ENCODE data around the gene ZNF768. TPM values are rescaled to one million over a fixed set of nuclear protein-coding genes. Genes with fewer than 3 reads are reported as not detected.

ZNF768 gene
- total and polyA plus RNA-seq, 2 of the 13 experiments (the other 11 are each of a cell fraction or from before 2014, with no cell fraction given): 26.7 to 34.4 TPM

DNA sequence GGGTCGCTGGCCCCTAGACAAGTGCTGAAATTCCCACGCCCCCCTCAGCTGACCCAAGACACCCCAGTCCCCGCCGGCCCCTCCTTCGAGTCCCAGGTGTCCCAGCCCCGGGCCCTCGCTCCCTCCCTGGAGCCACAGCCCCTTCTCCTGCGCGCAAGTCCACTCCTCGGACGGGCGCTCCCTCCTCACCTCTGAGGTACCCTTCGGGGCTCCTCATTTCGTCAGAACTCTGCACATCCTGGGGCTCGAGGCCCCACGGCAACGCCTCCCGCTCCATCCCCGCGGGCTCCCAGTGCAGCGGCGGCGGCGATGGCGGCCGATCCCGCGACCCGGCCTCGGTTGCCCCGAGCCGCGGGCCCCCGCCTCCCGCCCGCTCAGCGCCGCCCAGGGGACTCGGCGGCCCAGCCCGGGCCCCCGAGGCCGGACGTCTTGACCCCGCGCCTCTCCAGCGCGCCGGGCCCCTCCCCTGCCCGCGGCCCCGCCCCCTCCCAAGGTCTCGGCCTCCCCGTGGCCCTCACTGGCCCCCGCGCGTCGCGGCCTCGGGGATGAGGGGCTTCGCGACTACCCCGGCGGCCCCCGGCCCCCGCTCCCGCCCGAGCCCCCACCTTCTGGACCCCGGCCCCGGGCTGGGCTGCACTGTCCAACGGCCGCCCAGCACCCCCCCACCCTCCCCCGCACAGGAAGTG, at the start of gene ZNF768 (continued):
- TF ChIP-seq, protein P1, sequence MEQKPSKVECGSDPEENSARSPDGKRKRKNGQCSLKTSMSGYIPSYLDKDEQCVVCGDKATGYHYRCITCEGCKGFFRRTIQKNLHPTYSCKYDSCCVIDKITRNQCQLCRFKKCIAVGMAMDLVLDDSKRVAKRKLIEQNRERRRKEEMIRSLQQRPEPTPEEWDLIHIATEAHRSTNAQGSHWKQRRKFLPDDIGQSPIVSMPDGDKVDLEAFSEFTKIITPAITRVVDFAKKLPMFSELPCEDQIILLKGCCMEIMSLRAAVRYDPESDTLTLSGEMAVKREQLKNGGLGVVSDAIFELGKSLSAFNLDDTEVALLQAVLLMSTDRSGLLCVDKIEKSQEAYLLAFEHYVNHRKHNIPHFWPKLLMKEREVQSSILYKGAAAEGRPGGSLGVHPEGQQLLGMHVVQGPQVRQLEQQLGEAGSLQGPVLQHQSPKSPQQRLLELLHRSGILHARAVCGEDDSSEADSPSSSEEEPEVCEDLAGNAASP (CRISPR knock-in tag; IDR thresholded peaks at IDR 0.05; ENCODE audit: borderline replicate concordance): no peak
- TF ChIP-seq MLLT10 (CRISPR knock-in tag; IDR thresholded peaks at IDR 0.05): no peak
- no peak for TF ChIP-seq ZNF460 (CRISPR knock-in tag; IDR thresholded peaks at IDR 0.05; ENCODE audit: borderline replicate concordance)
- TF ChIP-seq KDM5A (IDR thresholded peaks at IDR 0.05; ENCODE audit: borderline replicate concordance, low read length): no peak; the same call in 1 of the 2 replicates
- no peak for TF ChIP-seq SP1 (IDR thresholded peaks at IDR 0.05)
- no peak for TF ChIP-seq SP1 (CRISPR knock-in tag; IDR thresholded peaks at IDR 0.05)
- TF ChIP-seq, protein P2, sequence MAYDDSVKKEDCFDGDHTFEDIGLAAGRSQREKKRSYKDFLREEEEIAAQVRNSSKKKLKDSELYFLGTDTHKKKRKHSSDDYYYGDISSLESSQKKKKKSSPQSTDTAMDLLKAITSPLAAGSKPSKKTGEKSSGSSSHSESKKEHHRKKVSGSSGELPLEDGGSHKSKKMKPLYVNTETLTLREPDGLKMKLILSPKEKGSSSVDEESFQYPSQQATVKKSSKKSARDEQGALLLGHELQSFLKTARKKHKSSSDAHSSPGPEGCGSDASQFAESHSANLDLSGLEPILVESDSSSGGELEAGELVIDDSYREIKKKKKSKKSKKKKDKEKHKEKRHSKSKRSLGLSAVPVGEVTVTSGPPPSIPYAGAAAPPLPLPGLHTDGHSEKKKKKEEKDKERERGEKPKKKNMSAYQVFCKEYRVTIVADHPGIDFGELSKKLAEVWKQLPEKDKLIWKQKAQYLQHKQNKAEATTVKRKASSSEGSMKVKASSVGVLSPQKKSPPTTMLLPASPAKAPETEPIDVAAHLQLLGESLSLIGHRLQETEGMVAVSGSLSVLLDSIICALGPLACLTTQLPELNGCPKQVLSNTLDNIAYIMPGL (CRISPR knock-in tag; IDR thresholded peaks at IDR 0.05; ENCODE audit: borderline replicate concordance in 1 of 2, low read depth in 1 of 2): no peak; a peak in 1 of 4 replicates
- TF ChIP-seq, protein P3, sequence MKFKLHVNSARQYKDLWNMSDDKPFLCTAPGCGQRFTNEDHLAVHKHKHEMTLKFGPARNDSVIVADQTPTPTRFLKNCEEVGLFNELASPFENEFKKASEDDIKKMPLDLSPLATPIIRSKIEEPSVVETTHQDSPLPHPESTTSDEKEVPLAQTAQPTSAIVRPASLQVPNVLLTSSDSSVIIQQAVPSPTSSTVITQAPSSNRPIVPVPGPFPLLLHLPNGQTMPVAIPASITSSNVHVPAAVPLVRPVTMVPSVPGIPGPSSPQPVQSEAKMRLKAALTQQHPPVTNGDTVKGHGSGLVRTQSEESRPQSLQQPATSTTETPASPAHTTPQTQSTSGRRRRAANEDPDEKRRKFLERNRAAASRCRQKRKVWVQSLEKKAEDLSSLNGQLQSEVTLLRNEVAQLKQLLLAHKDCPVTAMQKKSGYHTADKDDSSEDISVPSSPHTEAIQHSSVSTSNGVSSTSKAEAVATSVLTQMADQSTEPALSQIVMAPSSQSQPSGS (CRISPR knock-in tag; IDR thresholded peaks at IDR 0.05): no peak
- no peak for TF ChIP-seq ZFP36 (IDR thresholded peaks at IDR 0.05; ENCODE audit: borderline replicate concordance, low read depth, low read length, partially characterized antibody)
- no peak for TF ChIP-seq PHF5A (CRISPR knock-in tag; IDR thresholded peaks at IDR 0.05; ENCODE audit: low read depth, unreplicated experiment)
- TF ChIP-seq ELF3 (CRISPR knock-in tag; IDR thresholded peaks at IDR 0.05): no peak
- no peak for TF ChIP-seq MXD4 (CRISPR knock-in tag; IDR thresholded peaks at IDR 0.05)
- TF ChIP-seq MEIS1 (CRISPR knock-in tag; IDR thresholded peaks at IDR 0.05; ENCODE audit: borderline replicate concordance): no peak
- TF ChIP-seq CHD4 (IDR thresholded peaks at IDR 0.05; ENCODE audit: borderline replicate concordance, low read length): no peak
- no peak for TF ChIP-seq NR3C1 (CRISPR knock-in tag; IDR thresholded peaks at IDR 0.05)
- TF ChIP-seq ZNF782 (CRISPR knock-in tag; IDR thresholded peaks at IDR 0.05; ENCODE audit: borderline replicate concordance): no peak
- TF ChIP-seq ZNF441 (CRISPR knock-in tag; IDR thresholded peaks at IDR 0.05; ENCODE audit: borderline replicate concordance): peak; percentile 40; the same call in 1 of the 2 replicates
- no peak for TF ChIP-seq MED8 (CRISPR knock-in tag; IDR thresholded peaks at IDR 0.05; ENCODE audit: insufficient replicate concordance)
- TF ChIP-seq NR2F1 (CRISPR knock-in tag; IDR thresholded peaks at IDR 0.05): peak in 1 of 2 experiments; percentile 57; a peak in 1 of 4 replicates
- TF ChIP-seq HCFC1 (IDR thresholded peaks at IDR 0.05; ENCODE audit: low read depth, low read length): no peak
- TF ChIP-seq DR1 (CRISPR knock-in tag; IDR thresholded peaks at IDR 0.05): no peak
- no peak for TF ChIP-seq PCBP2 (optimal IDR thresholded peaks at IDR 0.05; ENCODE audit: low read depth, low read length, poor library complexity, severe bottlenecking)
- 0 out of 2 replicates have a peak, but pooled peaks have one; percentile 47 for TF ChIP-seq MAF1 (CRISPR knock-in tag; IDR thresholded peaks at IDR 0.05; ENCODE audit: borderline replicate concordance)
- TF ChIP-seq, protein P4, sequence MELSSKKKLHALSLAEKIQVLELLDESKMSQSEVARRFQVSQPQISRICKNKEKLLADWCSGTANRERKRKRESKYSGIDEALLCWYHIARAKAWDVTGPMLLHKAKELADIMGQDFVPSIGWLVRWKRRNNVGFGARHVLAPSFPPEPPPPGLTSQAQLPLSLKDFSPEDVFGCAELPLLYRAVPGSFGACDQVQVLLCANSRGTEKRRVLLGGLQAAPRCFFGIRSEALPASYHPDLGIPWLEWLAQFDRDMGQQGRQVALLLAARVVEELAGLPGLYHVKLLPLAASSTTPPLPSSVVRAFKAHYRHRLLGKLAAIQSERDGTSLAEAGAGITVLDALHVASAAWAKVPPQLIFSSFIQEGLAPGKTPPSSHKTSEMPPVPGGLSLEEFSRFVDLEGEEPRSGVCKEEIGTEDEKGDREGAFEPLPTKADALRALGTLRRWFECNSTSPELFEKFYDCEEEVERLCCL (CRISPR knock-in tag; IDR thresholded peaks at IDR 0.05; ENCODE audit: borderline replicate concordance): no peak
- TF ChIP-seq ZNF746 (CRISPR knock-in tag; IDR thresholded peaks at IDR 0.05): no peak

All from HepG2 (cell line).